Epithelial cell of prostate (primary cell): Measurements from ENCODE around the gene MYO1F.

Experiments
- DNase-seq: peaks from one replicate; pipeline ENCODE4 v3.0.0-alpha.2; 2011; ENCODE audit warnings: low read depth, low spot score
- H3K27ac ChIP-seq: fragments of 450-650 bp; 2 replicates; pipeline ENCODE4 v1.5.1; 2017; ENCODE audit warnings: mild to moderate bottlenecking

Gene MYO1F

DNA sequence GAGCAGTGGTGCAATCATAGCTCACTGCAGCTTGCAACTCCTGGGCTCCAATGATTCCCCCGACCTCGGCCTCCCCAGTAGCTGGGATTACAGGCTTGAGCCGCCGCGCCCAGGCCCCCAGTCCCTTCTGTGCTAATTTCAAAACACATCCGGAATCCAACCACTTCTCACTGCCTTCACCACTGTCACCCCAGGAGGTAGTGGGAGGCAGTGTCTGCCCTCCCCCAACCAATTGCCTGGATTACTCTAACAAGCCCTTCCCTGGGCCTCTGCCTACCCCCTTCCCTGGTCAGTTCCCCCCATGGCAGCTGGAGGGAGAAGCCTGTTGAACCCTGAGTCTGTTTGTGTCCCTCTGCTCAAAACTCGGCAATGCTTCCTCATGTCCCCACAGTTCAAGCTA lies 77.1 kb downstream of the MYO1F start:
- no peak overlapping the region for H3K27ac ChIP-seq
- DNase-seq: no peak

- no peak for DNase-seq
- H3K27ac ChIP-seq: no peak overlapping the region
Observed at GRCh38 chr19:8499048-8499833, 78.0 kb downstream of the MYO1F start.

DNA sequence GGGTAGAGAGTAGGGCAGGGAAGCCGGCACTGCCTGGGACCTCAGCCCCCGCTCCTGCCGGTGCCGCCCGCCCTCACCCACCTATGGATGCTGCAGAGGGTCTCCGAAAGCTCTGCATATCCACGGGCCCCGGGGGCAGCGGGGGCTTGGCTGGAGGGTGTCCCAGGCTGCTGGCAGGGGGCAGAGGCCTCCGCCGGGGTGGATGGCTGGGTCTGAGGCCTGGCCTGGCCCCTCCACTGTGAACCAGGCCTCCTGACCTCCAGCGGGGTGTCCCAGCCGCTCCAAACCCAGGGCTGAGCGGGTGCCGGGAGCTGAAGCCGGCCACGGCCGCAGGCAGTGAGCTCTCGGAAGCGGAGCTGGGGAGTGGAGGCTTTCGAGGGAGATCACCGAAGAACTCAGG lies 78.9 kb downstream of the MYO1F start:
- no peak for DNase-seq
- no peak overlapping the region for H3K27ac ChIP-seq

GRCh38 chr19:8494158-8494557 lies 83.1 kb downstream of the MYO1F start:
- no peak for DNase-seq
- no peak overlapping the region for H3K27ac ChIP-seq

DNA sequence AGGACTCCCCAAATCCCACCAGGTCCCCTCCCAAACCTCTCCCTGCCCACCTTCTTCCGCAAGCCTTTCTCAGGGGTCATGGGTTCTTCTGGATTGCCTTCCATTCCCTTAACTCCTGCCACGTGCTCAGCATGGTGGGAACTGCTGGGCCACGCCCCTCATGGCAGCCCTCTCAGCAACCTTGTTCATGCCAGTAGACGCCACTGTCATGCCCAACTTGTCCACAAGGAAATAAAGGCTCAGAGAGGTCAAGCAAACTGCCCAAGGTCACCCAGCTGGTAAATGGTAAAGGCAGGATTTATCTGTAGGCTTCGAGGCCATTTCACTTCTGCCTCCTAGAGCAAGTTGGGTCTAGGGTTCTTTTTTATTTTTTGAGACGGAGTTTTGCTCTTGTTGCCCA lies 85.7 kb downstream of the MYO1F start:
- DNase-seq: no peak
- H3K27ac ChIP-seq: no peak overlapping the region

DNA sequence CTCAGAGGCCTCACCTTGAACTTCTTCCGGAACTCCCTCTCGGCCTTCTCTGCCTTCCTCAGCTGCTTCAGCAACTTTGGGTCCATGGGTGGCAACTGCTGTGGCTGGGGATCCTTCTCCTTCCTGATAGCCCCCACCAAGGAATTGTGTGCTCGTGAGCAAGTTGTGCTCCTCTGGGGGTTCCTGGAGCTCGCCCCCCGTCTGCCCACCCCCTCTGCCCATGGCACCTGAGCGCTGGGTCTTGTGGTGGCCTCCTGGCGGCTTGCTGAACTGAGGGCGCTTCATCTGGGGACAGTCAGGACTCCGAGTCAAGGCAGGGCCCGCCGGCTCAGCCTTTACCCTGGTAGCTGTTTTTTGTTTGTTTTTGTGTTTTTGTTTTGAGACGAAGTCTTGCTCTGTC lies 86.4 kb downstream of the MYO1F start:
- DNase-seq: no peak

GRCh38 chr19:8490395-8490760 lies 86.9 kb downstream of the MYO1F start:
- no peak for DNase-seq
- H3K27ac ChIP-seq: no peak overlapping the region

More for the DNA sequence above, 86.4 kb downstream of the MYO1F start:
- H3K27ac ChIP-seq: no peak overlapping the region

DNA sequence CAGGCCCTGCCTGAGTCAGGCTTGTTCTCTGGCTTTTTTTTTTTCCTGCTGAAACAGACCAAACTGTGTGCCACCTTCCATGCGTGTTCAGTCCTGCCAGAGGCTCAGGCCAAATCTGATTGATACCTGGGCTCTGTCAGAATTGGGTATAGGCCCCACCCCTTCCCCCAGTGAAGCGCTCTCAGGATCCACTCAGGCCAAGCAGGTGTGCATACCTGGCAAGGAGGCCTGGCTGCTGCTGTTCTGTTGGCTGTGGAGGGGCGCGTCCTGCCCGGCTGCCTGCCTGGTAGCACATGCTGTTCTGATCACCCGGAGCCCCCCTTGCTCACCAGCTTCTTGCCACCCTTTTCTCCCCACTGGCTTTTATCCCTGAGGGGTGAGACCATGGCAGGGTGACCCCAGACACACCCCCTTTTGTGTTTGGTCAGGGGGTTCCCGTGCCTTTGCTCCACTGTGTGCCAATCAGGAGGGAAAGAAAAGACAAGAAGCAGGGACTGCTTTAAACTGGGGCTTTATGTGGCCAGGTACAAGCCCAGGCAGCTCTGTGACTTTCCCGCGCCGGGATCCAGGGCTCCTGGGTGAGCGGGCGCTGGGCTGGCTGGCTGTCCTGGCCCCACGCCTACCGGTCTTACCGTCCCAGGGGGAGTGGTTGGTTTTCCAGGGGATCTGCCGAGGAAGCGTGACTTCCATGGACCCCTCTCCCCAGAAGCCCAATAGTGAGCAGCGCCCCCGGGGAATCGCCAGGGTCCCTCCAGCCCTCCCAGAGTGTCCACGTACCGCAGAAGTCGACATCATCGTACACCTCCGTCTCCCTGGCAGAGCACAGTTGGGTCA lies 87.5 kb downstream of the MYO1F start:
- peak overlapping the region; percentile 48 for H3K27ac ChIP-seq
- peak; percentile 61 for DNase-seq

DNA sequence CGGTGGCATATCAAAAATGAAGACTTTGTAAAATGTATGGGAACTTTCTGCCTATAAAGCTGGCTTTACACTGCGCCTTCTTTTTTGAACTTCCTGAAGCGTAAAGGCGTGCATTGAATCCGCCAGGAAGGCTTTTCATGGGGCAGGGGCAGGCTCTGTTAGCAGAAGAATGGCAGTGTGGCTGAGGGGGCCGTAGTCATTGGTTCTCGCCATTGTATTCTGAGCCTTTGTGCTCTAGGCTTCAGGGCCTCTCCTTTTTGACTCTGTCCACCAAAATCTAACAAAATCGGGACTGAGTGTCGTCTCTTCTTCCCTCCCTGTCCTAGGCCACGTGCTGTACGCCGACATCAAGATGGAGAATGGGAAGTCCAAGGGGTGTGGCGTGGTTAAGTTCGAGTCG lies 88.9 kb downstream of the MYO1F start:
- no peak for DNase-seq
- H3K27ac ChIP-seq: no peak overlapping the region

DNA sequence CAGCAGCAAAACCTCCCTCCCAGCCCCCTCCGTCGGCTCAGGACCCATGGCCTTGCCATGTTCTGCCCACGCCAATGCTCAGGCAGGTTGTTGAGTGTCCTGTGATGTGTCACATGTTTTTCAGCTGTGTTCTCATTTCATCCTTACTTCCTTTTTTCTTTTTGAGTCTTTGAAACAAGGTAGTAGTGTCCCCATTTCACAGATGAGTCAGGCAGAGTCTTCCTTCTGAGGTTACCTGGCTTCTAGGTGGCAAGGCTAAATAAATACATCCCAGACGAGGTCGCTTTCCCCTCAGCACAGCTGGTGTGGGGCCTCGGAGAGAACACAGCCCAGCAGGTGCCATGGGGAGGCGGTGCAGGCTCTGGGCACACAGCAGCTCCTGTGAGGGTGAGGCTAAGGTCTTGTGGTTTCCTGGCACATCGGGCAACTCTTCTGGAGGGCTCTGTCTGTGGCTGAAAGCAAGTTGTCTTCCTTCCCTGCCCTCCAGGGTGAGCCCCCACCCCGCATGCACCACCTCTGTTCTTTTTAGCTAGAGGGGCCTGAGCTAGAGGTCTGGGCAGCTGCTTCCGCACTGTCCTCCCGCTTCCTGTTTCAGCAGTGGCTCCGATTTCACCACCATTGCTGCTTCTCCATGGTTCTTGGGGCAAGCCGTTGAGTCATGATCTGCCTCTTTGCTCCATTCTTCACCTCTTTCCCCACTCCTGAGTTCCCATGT lies 89.9 kb downstream of the MYO1F start:
- no peak for DNase-seq
- H3K27ac ChIP-seq: no peak overlapping the region

- H3K27ac ChIP-seq: no peak overlapping the region
- no peak for DNase-seq
Observed at GRCh38 chr19:8486661-8487136, 90.5 kb downstream of the MYO1F start.

DNA sequence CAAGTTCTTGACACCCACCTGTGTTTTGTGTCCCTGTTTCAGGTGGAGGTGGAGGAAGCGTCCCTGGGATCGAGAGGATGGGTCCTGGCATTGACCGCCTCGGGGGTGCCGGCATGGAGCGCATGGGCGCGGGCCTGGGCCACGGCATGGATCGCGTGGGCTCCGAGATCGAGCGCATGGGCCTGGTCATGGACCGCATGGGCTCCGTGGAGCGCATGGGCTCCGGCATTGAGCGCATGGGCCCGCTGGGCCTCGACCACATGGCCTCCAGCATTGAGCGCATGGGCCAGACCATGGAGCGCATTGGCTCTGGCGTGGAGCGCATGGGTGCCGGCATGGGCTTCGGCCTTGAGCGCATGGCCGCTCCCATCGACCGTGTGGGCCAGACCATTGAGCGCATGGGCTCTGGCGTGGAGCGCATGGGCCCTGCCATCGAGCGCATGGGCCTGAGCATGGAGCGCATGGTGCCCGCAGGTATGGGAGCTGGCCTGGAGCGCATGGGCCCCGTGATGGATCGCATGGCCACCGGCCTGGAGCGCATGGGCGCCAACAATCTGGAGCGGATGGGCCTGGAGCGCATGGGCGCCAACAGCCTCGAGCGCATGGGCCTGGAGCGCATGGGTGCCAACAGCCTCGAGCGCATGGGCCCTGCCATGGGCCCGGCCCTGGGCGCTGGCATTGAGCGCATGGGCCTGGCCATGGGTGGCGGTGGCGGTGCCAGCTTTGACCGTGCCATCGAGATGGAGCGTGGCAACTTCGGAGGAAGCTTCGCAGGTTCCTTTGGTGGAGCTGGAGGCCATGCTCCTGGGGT lies 91.5 kb downstream of the MYO1F start:
- DNase-seq: no peak
- no peak overlapping the region for H3K27ac ChIP-seq

GRCh38 chr19:8484331-8484894 lies 92.8 kb downstream of the MYO1F start:
- no peak for DNase-seq
- no peak overlapping the region for H3K27ac ChIP-seq

DNA sequence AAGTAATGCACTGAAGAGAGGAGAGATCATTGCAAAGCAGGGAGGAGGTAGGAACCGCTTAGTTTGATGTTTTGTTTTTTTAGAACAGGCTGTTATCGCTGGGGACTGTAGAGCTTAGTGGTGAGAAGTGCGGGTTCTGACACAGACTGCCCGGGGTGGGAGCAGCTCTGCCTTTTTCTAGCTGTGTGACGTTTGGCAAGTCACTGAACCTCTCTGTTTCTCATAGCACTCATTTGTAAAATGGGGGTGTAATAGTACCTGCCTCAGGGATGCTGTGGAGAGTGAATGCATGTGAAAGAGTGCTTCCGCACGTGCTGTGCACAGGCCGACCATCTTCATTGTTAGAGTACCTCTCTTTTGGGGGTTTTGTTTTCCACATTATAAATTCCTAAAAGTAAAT lies 94.1 kb downstream of the MYO1F start:
- DNase-seq: no peak
- no peak overlapping the region for H3K27ac ChIP-seq

GRCh38 chr19:8482696-8483095 lies 94.5 kb downstream of the MYO1F start:
- no peak overlapping the region for H3K27ac ChIP-seq
- DNase-seq: no peak

- no peak for DNase-seq
- peak overlapping the region; percentile 58 for H3K27ac ChIP-seq
Observed at GRCh38 chr19:8481616-8482015, 95.6 kb downstream of the MYO1F start.

DNA sequence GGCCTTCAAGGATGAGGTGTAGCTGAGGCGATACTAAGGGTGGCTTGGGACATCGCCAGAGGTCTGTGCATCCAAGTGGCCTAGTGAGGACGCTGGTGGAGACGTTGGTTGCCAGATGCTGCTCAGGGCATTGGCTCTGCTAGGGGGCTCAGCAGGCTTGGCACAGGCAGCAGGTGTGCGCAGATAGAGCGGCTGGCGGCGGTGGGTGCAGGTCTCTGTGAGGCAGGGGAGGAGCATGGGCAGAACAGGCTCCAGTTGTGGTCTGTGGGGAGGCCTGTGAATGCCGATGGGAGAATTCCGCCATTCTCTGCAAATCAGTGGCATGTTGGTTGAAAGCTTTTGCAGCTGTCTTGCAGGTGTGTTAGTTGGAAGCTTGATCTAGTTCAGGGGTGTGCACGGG lies 96.0 kb downstream of the MYO1F start:
- H3K27ac ChIP-seq: peak overlapping the region; percentile 58

GRCh38 chr19:8478598-8478997 lies 98.6 kb downstream of the MYO1F start:
- no peak for DNase-seq
- no peak overlapping the region for H3K27ac ChIP-seq

More for the DNA sequence above, 96.0 kb downstream of the MYO1F start:
- DNase-seq: no peak

GRCh38 chr19:8477889-8478288 lies 99.4 kb downstream of the MYO1F start:
- no peak for DNase-seq
- no peak overlapping the region for H3K27ac ChIP-seq

GRCh38 chr19:8476524-8476923 lies 100.7 kb downstream of the MYO1F start:
- DNase-seq: no peak
- no peak overlapping the region for H3K27ac ChIP-seq
